PC-9 (cell line): Measurements from ENCODE around the gene PILRA. TPM values are rescaled to one million over a fixed set of nuclear protein-coding genes. Genes with fewer than 3 reads are reported as not detected.

Experiments
- BruUV-seq: library from RNA; stranded (reverse); fragments of 400-500 nt; replicated peaks from 2 replicates; lab custom pipeline; 2021; lab: Mats Ljungman, UMichigan
- CTCF ChIA-PET: fragments of 300-600 bp; sonication (Branson Sonifier 250); formaldehyde crosslinking; loops from one replicate; lab custom pipeline; 2022; ENCODE audit warnings: antibody characterized with exemption; lab: Charles Lee
- POLR2A ChIA-PET: fragments of 300-600 bp; sonication (Branson Sonifier 250); formaldehyde crosslinking; loops from one replicate; lab custom pipeline; 2022; ENCODE audit warnings: antibody characterized with exemption; ENCODE audit not compliant: unreplicated experiment; lab: Charles Lee
- DNase-seq, 2 experiments: peaks; one replicate each; pipeline versions ENCODE4 v3.0.0 to v3.0.0-alpha.2; 2015 to 2022; ENCODE audit warnings: mixed read lengths in 1 of 2
- H2AFZ ChIP-seq: fragments of 200-600 bp; sonication (generic); 2 replicates; pipeline ENCODE4 v1.8.1; 2017; ENCODE audit warnings: antibody characterized with exemption
- H3F3A ChIP-seq: fragments of 200-600 bp; sonication (generic); 2 replicates; pipeline ENCODE4 v1.8.1; 2017; ENCODE audit warnings: antibody characterized with exemption, mild to moderate bottlenecking, low read depth; ENCODE audit not compliant: insufficient read depth
- H3K27ac ChIP-seq: fragments of 200-600 bp; sonication (generic); 2 replicates; pipeline ENCODE4 v1.6.1; 2016; ENCODE audit warnings: mixed run types
- H3K27me3 ChIP-seq: fragments of 200-600 bp; sonication (generic); 2 replicates; pipeline ENCODE4 v1.6.1; 2016; ENCODE audit warnings: low read depth, mixed run types; ENCODE audit not compliant: insufficient read depth
- H3K36me3 ChIP-seq: fragments of 200-600 bp; sonication (generic); 2 replicates; pipeline ENCODE4 v1.6.1; 2016; ENCODE audit warnings: low read depth, mixed run types
- H3K4me1 ChIP-seq: fragments of 200-600 bp; sonication (generic); replicated peaks from 2 replicates; pipeline ENCODE4 v1.6.1; 2016; ENCODE audit warnings: mixed run types; ENCODE audit not compliant: insufficient read depth
- H3K4me2 ChIP-seq: fragments of 200-600 bp; sonication (generic); 2 replicates; pipeline ENCODE4 v1.6.1; 2017; ENCODE audit warnings: mixed run types
- H3K4me3 ChIP-seq: fragments of 200-600 bp; sonication (generic); 2 replicates; pipeline ENCODE4 v1.6.1; 2016; ENCODE audit warnings: mixed run types
- H3K79me2 ChIP-seq: fragments of 200-600 bp; sonication (generic); 2 replicates; pipeline ENCODE4 v1.6.1; 2017; ENCODE audit warnings: low read depth, mixed run types
- H3K9me2 ChIP-seq: fragments of 200-600 bp; sonication (generic); 2 replicates; pipeline ENCODE4 v1.8.1; 2017; ENCODE audit warnings: mild to moderate bottlenecking; ENCODE audit not compliant: insufficient read depth
- H3K9me3 ChIP-seq: fragments of 200-600 bp; sonication (generic); 2 replicates; pipeline ENCODE4 v1.8.1; 2016; ENCODE audit warnings: low read depth; ENCODE audit not compliant: insufficient read depth
- H4K20me1 ChIP-seq: fragments of 200-600 bp; sonication (generic); 2 replicates; pipeline ENCODE4 v1.8.1; 2017; ENCODE audit not compliant: insufficient read depth
- EZH2 ChIP-seq: fragments of 200-600 bp; sonication (generic); IDR thresholded peaks from 2 replicates; pipeline ENCODE4 v1.8.0; 2017; ENCODE audit warnings: antibody characterized with exemption, low read depth
- intact Hi-C: fragments of 100-400 bp; cut with micrococcal nuclease; formaldehyde crosslinking; loops from one replicate; pipeline ENCODE4 v1.10.0; 2022; ENCODE audit not compliant: unreplicated experiment
- total RNA-seq: library from RNA; stranded (reverse); gene quantifications from 2 replicates; pipeline ENCODE4 v1.2.3, GENCODE V29; 2021
- TF ChIP-seq, protein P1 (sequence below): fragments of 200-600 bp; sonication (generic); conservative IDR thresholded peaks from 2 replicates; pipeline ENCODE4 v1.6.1; 2017; ENCODE audit warnings: mixed run types, antibody characterized with exemption, mild to moderate bottlenecking, moderate library complexity

PILRA gene
- total RNA-seq, 1 experiment from 2014 or later, result 2.8 TPM

GRCh38 chr7:100428967-100429636 lies 55.8 kb downstream of the PILRA start:
- BruUV-seq, result TSS peak; percentile 40
- intact Hi-C loops, result loop anchor here (1.0 to 2.0 kb wide), 5 partner anchors 93 to 438 kb away; partner anchors contain the start of genes AP4M1, MCM7, TRIP6 and ZNF3

DNA sequence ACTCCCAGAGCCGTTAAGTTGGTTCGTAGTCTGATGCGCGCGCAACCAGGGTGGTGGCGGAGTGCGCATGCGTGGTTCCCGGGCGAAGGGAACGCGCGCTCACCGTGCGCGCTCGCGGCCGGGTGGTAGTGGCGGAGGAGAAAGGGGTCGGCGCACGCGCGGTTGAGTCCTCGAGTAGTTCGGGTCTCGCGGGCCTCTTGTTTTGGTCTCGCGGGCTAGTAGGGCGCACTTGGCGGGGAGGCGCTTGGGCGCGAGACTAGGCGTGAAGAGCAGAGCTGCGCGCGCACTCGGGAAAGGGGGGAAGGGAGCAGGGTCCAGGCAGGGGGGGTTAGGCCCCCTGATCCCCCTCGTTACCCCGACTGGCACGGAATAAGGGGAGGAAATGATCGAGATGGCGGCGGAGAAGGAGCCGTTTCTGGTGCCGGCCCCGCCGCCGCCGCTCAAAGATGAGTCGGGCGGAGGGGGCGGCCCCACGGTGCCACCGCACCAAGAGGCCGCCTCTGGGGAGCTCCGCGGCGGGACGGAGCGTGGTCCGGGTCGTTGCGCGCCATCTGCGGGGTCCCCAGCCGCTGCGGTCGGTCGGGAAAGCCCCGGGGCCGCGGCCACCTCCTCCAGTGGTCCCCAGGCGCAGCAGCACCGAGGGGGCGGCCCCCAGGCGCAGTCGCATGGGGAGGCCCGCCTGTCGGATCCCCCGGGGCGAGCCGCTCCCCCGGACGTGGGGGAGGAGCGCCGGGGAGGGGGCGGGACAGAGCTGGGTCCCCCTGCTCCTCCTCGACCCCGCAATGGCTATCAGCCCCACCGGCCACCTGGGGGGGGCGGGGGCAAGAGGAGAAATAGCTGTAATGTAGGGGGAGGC lies 56.6 kb downstream of the PILRA start, which contains the start of gene MEPCE:
Gene MEPCE (plus strand): TSS at position 195 of the 856 bp plus-strand sequence. CDS start 188 bp downstream, at position 383.
- ChIA-PET POLR2A (interaction anchor here (0.6 to 1.8 kb wide), 17 partner anchors 15 to 1429 kb away, joined by 3 to 22 read pairs (median 5); partner anchors contain the start of genes FBXO24, LRCH4, MOSPD3 and POP7), CTCF (interaction anchor here (0.5 kb wide), 1 partner anchor 157 kb away, joined by 5 read pairs; no protein-coding TSS in a partner anchor)
- Histone ChIP-seq H4K20me1 (peaks cover 3% of the 10 kb centered on the region), H3K4me3 (peak within 1 kb of the TSS; percentile 66), H3K79me2 (peaks cover 52% of the 10 kb centered on the region), H2AFZ (peak within 1 kb of the TSS; percentile 79), H3K9me3 (no peaks in the 10 kb centered on the region), H3K4me1 (peaks cover 45% of the 10 kb centered on the region), H3K27me3 (no peaks in the 10 kb centered on the region), H3K9me2 (no peaks in the 10 kb centered on the region), H3K4me2 (peak within 1 kb of the TSS; percentile 80), H3K27ac (peak within 1 kb of the TSS; percentile 93), H3F3A (peaks cover 47% of the 10 kb centered on the region), H3K36me3 (peaks cover 26% of the 10 kb centered on the region; the same call in 1 of the 2 replicates)
- intact Hi-C loops, result loop anchor here (1.0 to 2.0 kb wide), 4 partner anchors 94 to 437 kb away; partner anchors contain the start of genes AP4M1, MCM7, TRIP6 and ZNF3
- TF ChIP-seq, protein P1, sequence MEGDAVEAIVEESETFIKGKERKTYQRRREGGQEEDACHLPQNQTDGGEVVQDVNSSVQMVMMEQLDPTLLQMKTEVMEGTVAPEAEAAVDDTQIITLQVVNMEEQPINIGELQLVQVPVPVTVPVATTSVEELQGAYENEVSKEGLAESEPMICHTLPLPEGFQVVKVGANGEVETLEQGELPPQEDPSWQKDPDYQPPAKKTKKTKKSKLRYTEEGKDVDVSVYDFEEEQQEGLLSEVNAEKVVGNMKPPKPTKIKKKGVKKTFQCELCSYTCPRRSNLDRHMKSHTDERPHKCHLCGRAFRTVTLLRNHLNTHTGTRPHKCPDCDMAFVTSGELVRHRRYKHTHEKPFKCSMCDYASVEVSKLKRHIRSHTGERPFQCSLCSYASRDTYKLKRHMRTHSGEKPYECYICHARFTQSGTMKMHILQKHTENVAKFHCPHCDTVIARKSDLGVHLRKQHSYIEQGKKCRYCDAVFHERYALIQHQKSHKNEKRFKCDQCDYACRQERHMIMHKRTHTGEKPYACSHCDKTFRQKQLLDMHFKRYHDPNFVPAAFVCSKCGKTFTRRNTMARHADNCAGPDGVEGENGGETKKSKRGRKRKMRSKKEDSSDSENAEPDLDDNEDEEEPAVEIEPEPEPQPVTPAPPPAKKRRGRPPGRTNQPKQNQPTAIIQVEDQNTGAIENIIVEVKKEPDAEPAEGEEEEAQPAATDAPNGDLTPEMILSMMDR, result no peak
- TF ChIP-seq EZH2, result no peak
- BruUV-seq, result no TSS peak
- peak; percentile 83 to 97 for DNase-seq

More at GRCh38 chr7:100428967-100429636, 55.8 kb downstream of the PILRA start:
- Histone ChIP-seq H3K27me3 (no peaks in the 10 kb centered on the region), H2AFZ (peak overlapping the region; percentile 79; the same call in 1 of the 2 replicates), H3K27ac (peak overlapping the region; percentile 93), H3K9me2 (no peaks in the 10 kb centered on the region), H4K20me1 (no peaks in the 10 kb centered on the region; the same call in 1 of the 2 replicates), H3K4me2 (peak overlapping the region; percentile 80), H3K4me3 (peak overlapping the region; percentile 66), H3K79me2 (peaks cover 44% of the 10 kb centered on the region), H3K9me3 (no peaks in the 10 kb centered on the region), H3F3A (peaks cover 40% of the 10 kb centered on the region; the same call in 1 of the 2 replicates), H3K4me1 (peaks cover 37% of the 10 kb centered on the region), H3K36me3 (peaks cover 19% of the 10 kb centered on the region; the same call in 1 of the 2 replicates)
- DNase-seq, result peak; percentile 97 to 100
- CTCF ChIA-PET, result interaction anchor here (0.6 kb wide), 1 partner anchor 262 kb away, joined by 4 read pairs; no protein-coding TSS in a partner anchor
- POLR2A ChIA-PET, result interaction anchor here (0.6 to 1.8 kb wide), 28 partner anchors 8 to 1430 kb away, joined by 3 to 22 read pairs (median 5); partner anchors contain the start of genes AP4M1, FBXO24, LRCH4 and MOSPD3
- no peak for TF ChIP-seq EZH2
- TF ChIP-seq, protein P1, result no peak; the same call in 1 of the 2 replicates
